Neural progenitor cell (in vitro differentiated cells): ENCODE results near the gene PLEKHA6. TPM values are rescaled to one million over a fixed set of nuclear protein-coding genes. Genes with fewer than 3 reads are reported as not detected.

Source experiments
- DNase-seq: peaks from one replicate; pipeline ENCODE4 v3.0.0-alpha.2; 2016; ENCODE audit warnings: low spot score
- H2AFZ ChIP-seq: fragments of 200-600 bp; sonication (generic); replicated peaks from 2 replicates; pipeline ENCODE4 v1.6.1; 2016; ENCODE audit warnings: antibody characterized with exemption
- H3F3A ChIP-seq: fragments of 200-600 bp; sonication (generic); 2 replicates; pipeline ENCODE4 v1.6.1; 2016; ENCODE audit warnings: antibody characterized with exemption, low read depth
- H3K27ac ChIP-seq: fragments of 200-600 bp; sonication (generic); 2 replicates; pipeline ENCODE4 v1.5.1; 2016; ENCODE audit warnings: mild to moderate bottlenecking
- H3K27me3 ChIP-seq: fragments of 200-600 bp; sonication (generic); 2 replicates; pipeline ENCODE4 v1.6.1; 2016; ENCODE audit warnings: mild to moderate bottlenecking, moderate library complexity
- H3K36me3 ChIP-seq: fragments of 200-600 bp; sonication (generic); 2 replicates; pipeline ENCODE4 v1.5.1; 2016
- H3K4me1 ChIP-seq: fragments of 200-600 bp; sonication (generic); 2 replicates; pipeline ENCODE4 v1.6.1; 2016; ENCODE audit warnings: mixed run types
- H3K4me2 ChIP-seq: fragments of 200-600 bp; sonication (generic); 2 replicates; pipeline ENCODE4 v1.6.1; 2016
- H3K4me3 ChIP-seq: fragments of 200-600 bp; sonication (generic); 2 replicates; pipeline ENCODE4 v1.5.1; 2016
- H3K79me2 ChIP-seq: fragments of 200-600 bp; sonication (generic); 2 replicates; pipeline ENCODE4 v1.6.1; 2016; ENCODE audit warnings: low read depth
- H3K9ac ChIP-seq: fragments of 200-600 bp; sonication (generic); 2 replicates; pipeline ENCODE4 v1.6.1; 2016
- H3K9me3 ChIP-seq: fragments of 200-600 bp; sonication (generic); 2 replicates; pipeline ENCODE4 v1.5.1; 2016; ENCODE audit warnings: low read depth
- H4K20me1 ChIP-seq: fragments of 200-600 bp; sonication (generic); 2 replicates; pipeline ENCODE4 v1.6.1; 2016; ENCODE audit warnings: low read depth
- H3K27ac Mint-ChIP-seq: 3 replicates; pipeline ENCODE4 v1.8.0; 2021; ENCODE audit warnings: mixed read lengths
- H3K27me3 Mint-ChIP-seq: 2 replicates; pipeline ENCODE4 v1.8.0; 2022; ENCODE audit warnings: low read depth, mild to moderate bottlenecking, inconsistent platforms, moderate library complexity, mixed read lengths; ENCODE audit not compliant: insufficient read depth
- H3K36me3 Mint-ChIP-seq: 3 replicates; pipeline ENCODE4 v1.8.0; 2021; ENCODE audit warnings: mixed read lengths
- H3K4me1 Mint-ChIP-seq: 3 replicates; pipeline ENCODE4 v1.8.0; 2021; ENCODE audit warnings: mixed read lengths
- H3K4me3 Mint-ChIP-seq: 3 replicates; pipeline ENCODE4 v1.8.0; 2021; ENCODE audit warnings: mild to moderate bottlenecking, moderate library complexity, mixed read lengths
- H3K9me3 Mint-ChIP-seq: 3 replicates; pipeline ENCODE4 v1.8.0; 2020; ENCODE audit warnings: mixed read lengths
- CTCF ChIP-seq: fragments of 200-600 bp; sonication (generic); IDR thresholded peaks from 2 replicates; pipeline ENCODE4 v1.5.1; 2017; ENCODE audit warnings: antibody characterized with exemption, mild to moderate bottlenecking
- EZH2 ChIP-seq: fragments of 200-600 bp; sonication (generic); IDR thresholded peaks from 2 replicates; pipeline ENCODE4 v1.6.1; 2017; ENCODE audit warnings: antibody characterized with exemption, mild to moderate bottlenecking, moderate library complexity
- EZH2phosphoT487 ChIP-seq: fragments of 200-600 bp; sonication (generic); IDR thresholded peaks from 2 replicates; pipeline ENCODE4 v1.6.1; 2017; ENCODE audit warnings: antibody characterized with exemption
- total RNA-seq: library from RNA; depleted of rRNA; stranded (reverse); fragments of >200 nt; gene quantifications from 2 replicates; pipeline ENCODE4 v1.2.3, GENCODE V29; 2015; ENCODE audit warnings: low replicate concordance

PLEKHA6 gene
- total RNA-seq, 1 donor from 2014 or later = 0.58 TPM

- H3K4me1 ChIP-seq = peaks cover 37% of the 10 kb centered on the region
- Mint-ChIP-seq H3K4me3 (peak overlapping the region; percentile 19), H3K4me1 (peaks cover 58% of the 10 kb centered on the region), H3K27me3 (no peaks in the 10 kb centered on the region), H3K36me3 (peaks cover 3% of the 10 kb centered on the region), H3K27ac (no peak overlapping the region), H3K9me3 (no peaks in the 10 kb centered on the region)
- peaks cover 20% of the 10 kb centered on the region for H3F3A ChIP-seq
- H3K27ac ChIP-seq = no peak overlapping the region
- no peak overlapping the region for H3K4me3 ChIP-seq
- H3K36me3 ChIP-seq = no peaks in the 10 kb centered on the region
- no peak overlapping the region for H3K9ac ChIP-seq
- TF ChIP-seq EZH2 (no peak), EZH2phosphoT487 (no peak), CTCF (no peak)
- H3K4me2 ChIP-seq = no peak overlapping the region
- DNase-seq = no peak
- no peaks in the 10 kb centered on the region for H3K9me3 ChIP-seq
- H3K79me2 ChIP-seq = no peaks in the 10 kb centered on the region
- no peaks in the 10 kb centered on the region for H3K27me3 ChIP-seq
- no peaks in the 10 kb centered on the region for H4K20me1 ChIP-seq
- H2AFZ ChIP-seq = no peak overlapping the region
Measured at GRCh38 chr1:204275695-204276370, 83.9 kb downstream of the PLEKHA6 start.

- no peak overlapping the region for H3K4me3 Mint-ChIP-seq
- no peaks in the 10 kb centered on the region for H3K27me3 Mint-ChIP-seq
- H3K9me3 Mint-ChIP-seq = no peaks in the 10 kb centered on the region
- H4K20me1 ChIP-seq = no peaks in the 10 kb centered on the region
- no peaks in the 10 kb centered on the region for H3K79me2 ChIP-seq
- no peak overlapping the region for H3K4me3 ChIP-seq
- DNase-seq = no peak
- peaks cover 3% of the 10 kb centered on the region for H3K36me3 Mint-ChIP-seq
- H2AFZ ChIP-seq = no peak overlapping the region
- H3K27ac ChIP-seq = no peak overlapping the region
- no peaks in the 10 kb centered on the region for H3K36me3 ChIP-seq
- no peak overlapping the region for H3K4me2 ChIP-seq
- H3K9ac ChIP-seq = no peak overlapping the region
- peaks cover 23% of the 10 kb centered on the region for H3K4me1 ChIP-seq
- peaks cover 15% of the 10 kb centered on the region for H3F3A ChIP-seq
- peaks cover 44% of the 10 kb centered on the region for H3K4me1 Mint-ChIP-seq
- no peaks in the 10 kb centered on the region for H3K9me3 ChIP-seq
- H3K27me3 ChIP-seq = no peaks in the 10 kb centered on the region
- TF ChIP-seq EZH2phosphoT487 = no peak
- no peak for TF ChIP-seq CTCF
- TF ChIP-seq EZH2 = no peak
- H3K27ac Mint-ChIP-seq = no peak overlapping the region
Measured at GRCh38 chr1:204274446-204274845, 85.3 kb downstream of the PLEKHA6 start.

- H2AFZ ChIP-seq = no peak overlapping the region
- no peak overlapping the region for H3K4me2 ChIP-seq
- H4K20me1 ChIP-seq = no peaks in the 10 kb centered on the region
- H3K9me3 ChIP-seq = no peaks in the 10 kb centered on the region
- Mint-ChIP-seq H3K9me3 (no peaks in the 10 kb centered on the region), H3K4me1 (peaks cover 25% of the 10 kb centered on the region), H3K27ac (no peak overlapping the region), H3K36me3 (peaks cover 9% of the 10 kb centered on the region), H3K27me3 (no peaks in the 10 kb centered on the region), H3K4me3 (no peak overlapping the region)
- no peak for DNase-seq
- no peak for TF ChIP-seq EZH2
- TF ChIP-seq CTCF = no peak
- TF ChIP-seq EZH2phosphoT487 = no peak
- no peaks in the 10 kb centered on the region for H3K27me3 ChIP-seq
- H3K27ac ChIP-seq = no peak overlapping the region
- H3F3A ChIP-seq = no peaks in the 10 kb centered on the region
- no peaks in the 10 kb centered on the region for H3K79me2 ChIP-seq
- peaks cover 8% of the 10 kb centered on the region for H3K4me1 ChIP-seq
- H3K4me3 ChIP-seq = no peak overlapping the region
- no peak overlapping the region for H3K9ac ChIP-seq
- H3K36me3 ChIP-seq = no peaks in the 10 kb centered on the region
Measured at GRCh38 chr1:204272505-204272904, 87.2 kb downstream of the PLEKHA6 start.
